ENCODE data around the gene SLU7. TPM values are rescaled to one million over a fixed set of nuclear protein-coding genes. Genes with fewer than 3 reads are reported as not detected.

The SLU7 gene
- total RNA-seq, 1 experiment from 2014 or later, result 33.3 TPM

DNA sequence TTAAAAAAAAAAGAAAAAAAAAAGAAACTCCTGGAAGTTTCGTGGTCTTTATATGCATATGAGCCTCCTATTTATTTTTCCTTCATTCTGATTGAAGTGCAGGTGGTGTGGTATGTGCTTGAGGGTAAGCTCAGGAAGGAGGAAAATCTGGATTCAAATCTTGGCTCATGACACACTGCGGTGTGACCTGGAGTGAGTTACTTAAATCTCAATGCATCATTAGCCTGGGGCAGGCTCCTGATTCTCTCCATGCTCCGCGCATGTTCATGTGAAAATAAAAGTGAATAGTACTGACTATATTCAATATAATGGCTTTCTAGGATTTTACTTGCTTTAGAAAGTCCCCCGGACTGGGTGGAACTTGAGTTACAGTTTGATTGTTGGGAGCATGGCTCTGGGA lies 38.4 kb upstream of the SLU7 start:
- POLR2A ChIA-PET (ENCODE audit: unreplicated experiment), result no interaction called here
- TF ChIP-seq EZH2 (IDR thresholded peaks at IDR 0.05; ENCODE audit: low read length, unreplicated experiment) (no peak), EZH2phosphoT487 (IDR thresholded peaks at IDR 0.05; ENCODE audit: borderline replicate concordance, low read length) (no peak)
- TF ChIP-seq, protein P1, sequence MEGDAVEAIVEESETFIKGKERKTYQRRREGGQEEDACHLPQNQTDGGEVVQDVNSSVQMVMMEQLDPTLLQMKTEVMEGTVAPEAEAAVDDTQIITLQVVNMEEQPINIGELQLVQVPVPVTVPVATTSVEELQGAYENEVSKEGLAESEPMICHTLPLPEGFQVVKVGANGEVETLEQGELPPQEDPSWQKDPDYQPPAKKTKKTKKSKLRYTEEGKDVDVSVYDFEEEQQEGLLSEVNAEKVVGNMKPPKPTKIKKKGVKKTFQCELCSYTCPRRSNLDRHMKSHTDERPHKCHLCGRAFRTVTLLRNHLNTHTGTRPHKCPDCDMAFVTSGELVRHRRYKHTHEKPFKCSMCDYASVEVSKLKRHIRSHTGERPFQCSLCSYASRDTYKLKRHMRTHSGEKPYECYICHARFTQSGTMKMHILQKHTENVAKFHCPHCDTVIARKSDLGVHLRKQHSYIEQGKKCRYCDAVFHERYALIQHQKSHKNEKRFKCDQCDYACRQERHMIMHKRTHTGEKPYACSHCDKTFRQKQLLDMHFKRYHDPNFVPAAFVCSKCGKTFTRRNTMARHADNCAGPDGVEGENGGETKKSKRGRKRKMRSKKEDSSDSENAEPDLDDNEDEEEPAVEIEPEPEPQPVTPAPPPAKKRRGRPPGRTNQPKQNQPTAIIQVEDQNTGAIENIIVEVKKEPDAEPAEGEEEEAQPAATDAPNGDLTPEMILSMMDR (conservative IDR thresholded peaks at IDR 0.05; ENCODE audit: low read depth, low read length), result no peak
- Histone ChIP-seq H3K27me3 (ENCODE audit: low read length) (0 out of 2 replicates have a peak, but pooled peaks cover 3% of the 10 kb centered on the region), H3K9me2 (replicated peaks; ENCODE audit: low read length) (no peaks in the 10 kb centered on the region), H3K9ac (ENCODE audit: low read length) (no peak overlapping the region), H3K4me1 (ENCODE audit: insufficient read depth, low read length) (no peaks in the 10 kb centered on the region), H3K36me3 (ENCODE audit: low read depth, low read length) (no peaks in the 10 kb centered on the region), H2AFZ (ENCODE audit: low read length) (no peak overlapping the region), H4K20me1 (ENCODE audit: low read length) (no peaks in the 10 kb centered on the region), H3K4me2 (ENCODE audit: low read length) (no peak overlapping the region), H3K27ac (ENCODE audit: low read length) (no peak overlapping the region), H3K79me2 (ENCODE audit: low read length) (no peaks in the 10 kb centered on the region), H3K4me3 (ENCODE audit: low read length) (no peak overlapping the region), H3F3A (ENCODE audit: low read length, unreplicated experiment) (no peaks in the 10 kb centered on the region), H3K9me3 (ENCODE audit: low read length) (no peaks in the 10 kb centered on the region)
- CTCF ChIA-PET, result no interaction called here
- BruUV-seq (replicated peaks), result no TSS peak
- DNase-seq (no peak), ATAC-seq (no peak)
- intact Hi-C loops (cut with micrococcal nuclease), result no loop called here

DNA sequence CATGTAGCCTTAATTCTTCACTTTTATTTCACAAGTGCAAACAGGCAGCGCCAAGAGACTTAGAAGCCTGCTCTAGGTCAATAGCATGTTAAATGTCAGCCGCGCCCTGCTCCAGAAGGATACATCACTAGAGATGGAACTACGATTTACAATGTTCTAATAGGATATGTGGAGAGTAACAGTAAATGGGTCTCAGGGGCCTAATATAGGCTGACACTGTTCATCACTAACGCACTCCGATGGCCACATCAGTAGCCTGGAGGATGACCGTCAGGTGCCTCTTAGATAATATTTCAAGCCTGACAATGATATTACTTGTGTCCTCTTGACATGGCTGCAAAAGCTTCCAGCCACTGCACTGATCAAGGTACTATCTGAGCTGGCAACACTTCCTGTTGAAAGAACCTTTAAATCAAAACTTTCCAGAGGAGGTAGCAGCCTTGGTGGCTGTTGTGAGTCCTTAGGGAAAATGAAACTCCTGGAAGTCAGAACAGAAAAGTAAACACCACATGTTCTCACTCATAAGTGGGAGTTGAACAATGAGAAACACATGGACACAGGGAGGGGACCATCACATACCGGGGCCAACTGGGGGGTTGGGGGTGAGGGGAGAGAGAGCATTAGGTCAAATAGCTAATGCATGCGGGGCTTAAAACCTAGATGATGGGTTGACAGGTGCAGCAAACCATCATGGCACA lies 37.7 kb upstream of the SLU7 start:
- TF ChIP-seq, protein P1 (conservative IDR thresholded peaks at IDR 0.05; ENCODE audit: low read depth, low read length), result no peak
- TF ChIP-seq EZH2phosphoT487 (IDR thresholded peaks at IDR 0.05; ENCODE audit: borderline replicate concordance, low read length) (no peak), EZH2 (IDR thresholded peaks at IDR 0.05; ENCODE audit: low read length, unreplicated experiment) (no peak)
- Histone ChIP-seq H3K9me3 (ENCODE audit: low read length) (no peaks in the 10 kb centered on the region), H3K27ac (ENCODE audit: low read length) (no peak overlapping the region), H3K9ac (ENCODE audit: low read length) (no peak overlapping the region), H3K79me2 (ENCODE audit: low read length) (no peaks in the 10 kb centered on the region), H3F3A (ENCODE audit: low read length, unreplicated experiment) (no peaks in the 10 kb centered on the region), H3K9me2 (replicated peaks; ENCODE audit: low read length) (no peaks in the 10 kb centered on the region), H4K20me1 (ENCODE audit: low read length) (no peaks in the 10 kb centered on the region), H2AFZ (ENCODE audit: low read length) (no peak overlapping the region), H3K4me3 (ENCODE audit: low read length) (no peak overlapping the region), H3K4me1 (ENCODE audit: insufficient read depth, low read length) (no peaks in the 10 kb centered on the region), H3K4me2 (ENCODE audit: low read length) (no peak overlapping the region), H3K27me3 (ENCODE audit: low read length) (0 out of 2 replicates have a peak, but pooled peaks cover 3% of the 10 kb centered on the region), H3K36me3 (ENCODE audit: low read depth, low read length) (no peaks in the 10 kb centered on the region)
- ChIA-PET CTCF (no interaction called here), POLR2A (ENCODE audit: unreplicated experiment) (no interaction called here)
- DNase-seq, result no peak
- BruUV-seq (replicated peaks), result no TSS peak
- intact Hi-C loops (cut with micrococcal nuclease), result no loop called here
- no peak for ATAC-seq

DNA sequence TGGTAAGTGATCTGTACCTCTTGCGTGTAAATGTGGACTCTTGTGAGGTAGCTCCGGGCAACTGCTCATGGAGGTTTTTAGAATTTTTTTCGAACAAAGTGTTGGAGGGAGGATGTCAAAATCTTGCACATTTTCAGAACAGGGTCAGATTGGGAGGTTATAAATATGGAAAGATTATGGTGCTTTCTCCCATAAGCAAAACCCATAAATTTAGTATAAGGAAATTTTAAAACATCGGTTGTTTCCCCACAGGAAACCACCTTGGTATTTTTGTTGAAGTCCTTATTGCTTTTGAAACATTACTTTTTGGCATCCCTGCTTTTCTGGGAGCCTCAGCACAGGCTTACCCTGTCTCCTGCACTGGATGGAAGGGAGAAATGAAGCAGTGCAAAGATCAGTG lies 36.7 kb upstream of the SLU7 start:
- Histone ChIP-seq H3K36me3 (ENCODE audit: low read depth, low read length) (no peaks in the 10 kb centered on the region), H3K27me3 (ENCODE audit: low read length) (0 out of 2 replicates have a peak, but pooled peaks cover 3% of the 10 kb centered on the region), H3K4me1 (ENCODE audit: insufficient read depth, low read length) (no peaks in the 10 kb centered on the region), H3K9me3 (ENCODE audit: low read length) (no peaks in the 10 kb centered on the region), H2AFZ (ENCODE audit: low read length) (no peak overlapping the region), H4K20me1 (ENCODE audit: low read length) (no peaks in the 10 kb centered on the region), H3K9me2 (replicated peaks; ENCODE audit: low read length) (no peaks in the 10 kb centered on the region), H3K4me2 (ENCODE audit: low read length) (no peak overlapping the region), H3K27ac (ENCODE audit: low read length) (no peak overlapping the region), H3K4me3 (ENCODE audit: low read length) (no peak overlapping the region), H3F3A (ENCODE audit: low read length, unreplicated experiment) (no peaks in the 10 kb centered on the region), H3K9ac (ENCODE audit: low read length) (no peak overlapping the region), H3K79me2 (ENCODE audit: low read length) (no peaks in the 10 kb centered on the region)
- ChIA-PET POLR2A (ENCODE audit: unreplicated experiment) (no interaction called here), CTCF (no interaction called here)
- intact Hi-C loops (cut with micrococcal nuclease), result no loop called here
- no TSS peak for BruUV-seq (replicated peaks)
- TF ChIP-seq EZH2 (IDR thresholded peaks at IDR 0.05; ENCODE audit: low read length, unreplicated experiment) (no peak), EZH2phosphoT487 (IDR thresholded peaks at IDR 0.05; ENCODE audit: borderline replicate concordance, low read length) (no peak)
- TF ChIP-seq, protein P1 (conservative IDR thresholded peaks at IDR 0.05; ENCODE audit: low read depth, low read length), result no peak
- ATAC-seq (no peak), DNase-seq (no peak)

All from PC-3 (cell line).